WTC11 (cell line): ENCODE results near the gene TNFSF15. TPM values are rescaled to one million over a fixed set of nuclear protein-coding genes. Genes with fewer than 3 reads are reported as not detected.
"Not testable (repeated sequence)": the region's sequence is repeated elsewhere in the genome, so short reads cannot be mapped to it uniquely, and the experiment has no call there.

Experiments
- ATAC-seq: fragments of 200-7000 bp; cut with Tn5 transposase; 2 replicates; pipeline ENCODE4 v1.10.0; 2021; ENCODE audit warnings: mild to moderate bottlenecking, moderate library complexity
- CTCF ChIA-PET: fragments of 300-600 bp; sonication (Branson Sonifier 250); formaldehyde crosslinking; loops from one replicate; lab custom pipeline; 2021; ENCODE audit warnings: antibody characterized with exemption; lab: Charles Lee
- POLR2A ChIA-PET: fragments of 350-600 bp; sonication (Branson Sonifier 250); formaldehyde crosslinking; loops from one replicate; lab custom pipeline; 2021; ENCODE audit warnings: antibody characterized with exemption; lab: Charles Lee
- DNase-seq: peaks from one replicate; pipeline ENCODE4 v3.0.0; 2021; ENCODE audit warnings: low spot score
- H3K27ac Mint-ChIP-seq: 2 replicates; pipeline ENCODE4 v1.8.0; 2021; ENCODE audit warnings: mixed read lengths
- H3K27me3 Mint-ChIP-seq: 2 replicates; pipeline ENCODE4 v1.8.0; 2021; ENCODE audit warnings: low read depth, mild to moderate bottlenecking, moderate library complexity, mixed read lengths
- H3K36me3 Mint-ChIP-seq: 2 replicates; pipeline ENCODE4 v1.8.0; 2021; ENCODE audit warnings: mixed read lengths
- H3K4me1 Mint-ChIP-seq: 2 replicates; pipeline ENCODE4 v1.8.0; 2022; ENCODE audit warnings: mixed read lengths
- H3K4me3 Mint-ChIP-seq: 2 replicates; pipeline ENCODE4 v1.8.0; 2021; ENCODE audit warnings: mild to moderate bottlenecking, moderate library complexity, mixed read lengths
- H3K9me3 Mint-ChIP-seq: 2 replicates; pipeline ENCODE4 v1.8.0; 2021; ENCODE audit warnings: mixed read lengths
- CBFB ChIP-seq: sonication (generic); formaldehyde crosslinking; IDR thresholded peaks from 2 replicates; pipeline ENCODE4 v1.8.1; 2022; ENCODE audit warnings: mild to moderate bottlenecking, low read depth, missing genetic modification reagents
- FOXJ3 ChIP-seq: sonication (generic); formaldehyde crosslinking; IDR thresholded peaks from 2 replicates; pipeline ENCODE4 v1.9.0; 2021; ENCODE audit warnings: missing genetic modification reagents, mild to moderate bottlenecking, borderline replicate concordance
- GRHL2 ChIP-seq: fragments of 250-450 bp; sonication (Bioruptor Pico); IDR thresholded peaks from 2 replicates; pipeline ENCODE4 v1.8.0; 2022; ENCODE audit warnings: mild to moderate bottlenecking, moderate library complexity; ENCODE audit not compliant: insufficient replicate concordance, severe bottlenecking
- GTF2I ChIP-seq: fragments of 250-450 bp; sonication (Bioruptor Pico); conservative IDR thresholded peaks from 2 replicates; pipeline ENCODE4 v1.4.0; 2021; ENCODE audit warnings: mild to moderate bottlenecking
- MXD4 ChIP-seq: fragments of 250-450 bp; sonication (Bioruptor Pico); IDR thresholded peaks from 2 replicates; pipeline ENCODE4 v1.8.0; 2021; ENCODE audit warnings: mild to moderate bottlenecking, moderate library complexity, borderline replicate concordance
- NFYB ChIP-seq: sonication (generic); formaldehyde crosslinking; conservative IDR thresholded peaks from 2 replicates; pipeline ENCODE4 v1.8.0; 2022; ENCODE audit warnings: low read depth, missing genetic modification reagents
- OVOL2 ChIP-seq: fragments of 250-450 bp; sonication (Bioruptor Pico); IDR thresholded peaks from 2 replicates; pipeline ENCODE4 v1.9.0; 2021; ENCODE audit warnings: mild to moderate bottlenecking, borderline replicate concordance
- ZBTB21 ChIP-seq: sonication (generic); formaldehyde crosslinking; IDR thresholded peaks from 2 replicates; pipeline ENCODE4 v1.8.1; 2023; ENCODE audit warnings: mild to moderate bottlenecking, missing genetic modification reagents, borderline replicate concordance
- ZMAT4 ChIP-seq: fragments of 250-450 bp; sonication (Bioruptor Pico); IDR thresholded peaks from 2 replicates; pipeline ENCODE4 v1.9.0; 2021; ENCODE audit warnings: mild to moderate bottlenecking
- ZNF317 ChIP-seq: sonication (generic); formaldehyde crosslinking; IDR thresholded peaks from 2 replicates; pipeline ENCODE4 v1.8.1; 2023; ENCODE audit warnings: low read depth, mild to moderate bottlenecking, moderate library complexity, missing genetic modification reagents, borderline replicate concordance
- ZNF396 ChIP-seq: fragments of 250-450 bp; sonication (Bioruptor Pico); IDR thresholded peaks from 2 replicates; pipeline ENCODE4 v1.8.0; 2021; ENCODE audit warnings: mild to moderate bottlenecking, moderate library complexity, borderline replicate concordance
- ZNF423 ChIP-seq: fragments of 250-450 bp; sonication (Bioruptor Pico); IDR thresholded peaks from 2 replicates; pipeline ENCODE4 v2.1.2; 2022; ENCODE audit warnings: mild to moderate bottlenecking, moderate library complexity
- total RNA-seq: library from RNA; stranded (reverse); gene quantifications from 3 replicates; pipeline ENCODE4 v1.2.3, GENCODE V29; 2021
- TF ChIP-seq, protein P1 (sequence below): sonication (generic); formaldehyde crosslinking; IDR thresholded peaks from 2 replicates; pipeline ENCODE4 v1.8.1; 2022; ENCODE audit warnings: mild to moderate bottlenecking, moderate library complexity, missing genetic modification reagents
- TF ChIP-seq, protein P2 (sequence below): fragments of 250-450 bp; sonication (Bioruptor Pico); conservative IDR thresholded peaks from 2 replicates; pipeline ENCODE4 v1.9.0; 2021; ENCODE audit warnings: mild to moderate bottlenecking

Gene TNFSF15
- total RNA-seq, 1 experiment from 2014 or later, result 0.11 TPM

GRCh38 chr9:114735704-114736103, 70.1 kb downstream of the TNFSF15 start:
- ChIA-PET POLR2A (no interaction called here), CTCF (interaction anchor here (1.5 to 5.5 kb wide), 4 partner anchors 55 to 330 kb away, joined by 4 to 67 read pairs (median 4); no protein-coding TSS in a partner anchor)
- H3K4me1 Mint-ChIP-seq, result no peaks in the 10 kb centered on the region
- H3K27ac Mint-ChIP-seq, result no peak overlapping the region
- H3K27me3 Mint-ChIP-seq, result peaks cover 18% of the 10 kb centered on the region
- TF ChIP-seq NFYB (CRISPR knock-in tag) (no peak), GRHL2 (CRISPR knock-in tag) (no peak), GTF2I (CRISPR knock-in tag) (no peak), CBFB (CRISPR knock-in tag) (no peak), MXD4 (no peak), ZBTB21 (CRISPR knock-in tag) (no peak), ZNF317 (CRISPR knock-in tag) (no peak), ZNF396 (CRISPR knock-in tag) (no peak), OVOL2 (CRISPR knock-in tag) (no peak), ZMAT4 (CRISPR knock-in tag) (no peak), FOXJ3 (no peak), ZNF423 (CRISPR knock-in tag) (no peak)
- TF ChIP-seq, protein P1, sequence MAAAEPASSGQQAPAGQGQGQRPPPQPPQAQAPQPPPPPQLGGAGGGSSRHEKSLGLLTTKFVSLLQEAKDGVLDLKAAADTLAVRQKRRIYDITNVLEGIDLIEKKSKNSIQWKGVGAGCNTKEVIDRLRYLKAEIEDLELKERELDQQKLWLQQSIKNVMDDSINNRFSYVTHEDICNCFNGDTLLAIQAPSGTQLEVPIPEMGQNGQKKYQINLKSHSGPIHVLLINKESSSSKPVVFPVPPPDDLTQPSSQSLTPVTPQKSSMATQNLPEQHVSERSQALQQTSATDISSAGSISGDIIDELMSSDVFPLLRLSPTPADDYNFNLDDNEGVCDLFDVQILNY (CRISPR knock-in tag), result no peak
- TF ChIP-seq, protein P2, sequence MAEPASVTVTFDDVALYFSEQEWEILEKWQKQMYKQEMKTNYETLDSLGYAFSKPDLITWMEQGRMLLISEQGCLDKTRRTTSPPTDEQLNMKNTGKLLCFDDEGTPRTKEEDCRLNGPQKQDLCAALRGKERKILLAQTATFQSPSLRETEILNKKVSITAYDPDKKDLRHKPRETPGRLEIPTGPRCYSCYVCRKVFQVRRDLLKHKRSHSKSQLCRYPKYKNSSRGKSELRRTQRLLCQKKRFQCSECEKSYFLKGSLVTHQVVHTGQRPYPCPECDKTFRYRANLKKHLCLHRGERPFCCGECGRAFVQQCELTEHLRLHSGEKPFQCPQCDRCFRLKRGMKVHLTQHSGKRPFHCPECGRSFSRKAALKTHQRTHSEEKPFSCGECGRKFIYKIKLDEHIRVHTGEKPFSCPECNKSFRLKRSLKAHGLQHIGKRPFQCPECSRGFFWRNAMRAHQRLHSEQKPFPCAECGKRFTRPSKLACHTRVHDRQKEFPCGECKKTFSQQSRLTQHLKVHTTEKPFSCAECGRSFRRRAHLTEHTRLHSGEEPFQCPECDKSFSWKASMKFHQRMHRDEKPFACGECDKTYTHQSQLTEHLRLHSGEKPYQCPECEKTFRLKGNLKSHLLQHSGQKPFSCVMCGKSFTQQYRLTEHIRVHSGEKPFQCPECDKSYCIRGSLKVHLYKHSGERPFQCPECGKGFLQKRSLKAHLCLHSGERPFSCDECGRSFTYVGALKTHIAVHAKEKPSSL, result no peak
- TF ChIP-seq, all 79 proteins: peak for 0
- no peak for ATAC-seq
- no peak for DNase-seq
- H3K9me3 Mint-ChIP-seq, result no peaks in the 10 kb centered on the region
- H3K4me3 Mint-ChIP-seq, result no peak overlapping the region
- no peaks in the 10 kb centered on the region for H3K36me3 Mint-ChIP-seq

- H3K4me1 Mint-ChIP-seq, H3K4me3 Mint-ChIP-seq, DNase-seq, POLR2A ChIA-PET, ATAC-seq, H3K36me3 Mint-ChIP-seq, H3K9me3 Mint-ChIP-seq, H3K27ac Mint-ChIP-seq: not testable (repeated sequence)
- CTCF ChIA-PET, result interaction anchor here (1.5 to 5.5 kb wide), 3 partner anchors 171 to 330 kb away, joined by 4 to 67 read pairs (median 4); no protein-coding TSS in a partner anchor
- H3K27me3 Mint-ChIP-seq, result peaks cover 18% of the 10 kb centered on the region
Measured at GRCh38 chr9:114735139-114735538, 70.7 kb downstream of the TNFSF15 start.

Other genes starting within 250 kb of the TNFSF15 start
- gene ATP6V1G1, start 218.3 kb downstream of the TNFSF15 start, total RNA-seq, result 91.3 to 108 TPM (median 92.4 TPM) in 3 replicates
- gene TMEM268, start 194.7 kb downstream of the TNFSF15 start, total RNA-seq, result 8.1 to 12.3 TPM (median 8.5 TPM) in 3 replicates
- not detected in 3 replicates for gene TEX53, start 148.2 kb downstream of the TNFSF15 start, total RNA-seq
- gene TEX48, start 123.8 kb downstream of the TNFSF15 start, total RNA-seq, result not detected in 3 replicates
- 0.25 TPM in 1 of 3 replicates, not detected in the others for gene TNFSF8, start 124.6 kb upstream of the TNFSF15 start, total RNA-seq